ENCODE data around the gene FAAP24. TPM values are rescaled to one million over a fixed set of nuclear protein-coding genes. Genes with fewer than 3 reads are reported as not detected.
A peak's percentile ranks its signal among the peaks of the same experiment; 100 is the strongest.

The FAAP24 gene
- total and polyA plus RNA-seq, 2 of the 13 experiments (the other 11 are each of a cell fraction or from before 2014, with no cell fraction given), result 2.3 to 6.0 TPM

- Histone ChIP-seq H3K4me3 (replicated peaks in 1 of 3; ENCODE audit: insufficient read depth in 1 of 3, low read depth in 2 of 3, low read length in 3 of 3) (no peak overlapping the region; a peak in 1 of 6 replicates), H2AFZ (ENCODE audit: low read length) (no peak overlapping the region), H3K4me2 (ENCODE audit: low read depth, low read length) (no peak overlapping the region), H3K9ac (ENCODE audit: insufficient read depth, low read depth, low read length) (no peak overlapping the region), H3K9me3 (ENCODE audit: low read length) (no peaks in the 10 kb centered on the region), H3K4me1 (ENCODE audit: insufficient read depth, low read length) (peaks cover 19% of the 10 kb centered on the region), H3K27me3 (ENCODE audit: control insufficient read depth in 1 of 2, insufficient read depth in 2 of 2, low read length in 2 of 2) (no peaks in the 10 kb centered on the region; a peak in 1 of 5 replicates), H4K20me1 (ENCODE audit: insufficient read depth, low read length) (no peaks in the 10 kb centered on the region), H3K27ac (ENCODE audit: extremely low read length, insufficient read depth, low read length) (no peak overlapping the region), H3K79me2 (ENCODE audit: insufficient read depth, low read length) (peaks cover 9% of the 10 kb centered on the region), H3K36me3 (replicated peaks in 1 of 2; ENCODE audit: control insufficient read depth in 1 of 2, insufficient read depth in 2 of 2, low read length in 2 of 2) (peaks cover 3 to 4% of the 10 kb centered on the region in 2 experiments; a peak in 3 of 5 replicates)
- DNase-seq (ENCODE audit: low spot score) (no peak), ATAC-seq (no peak), FAIRE-seq (no peak)
- POLR2A ChIA-PET, result no interaction called here
- intact Hi-C loops (cut with micrococcal nuclease; ENCODE audit: unreplicated experiment), result no loop called here
- CTCF ChIA-PET (ENCODE audit: low intra/inter-chr PET ratio, low total read pairs), result no interaction called here
- BruUV-seq (replicated peaks), result no TSS peak
- in situ Hi-C loops (cut with HindIII; ENCODE audit: extremely low pct_ligation_motif_present, low pct_unique_long_range_greater_than_20kb), result no loop called here
- no peak for TF ChIP-seq HHEX (CRISPR knock-in tag; IDR thresholded peaks at IDR 0.05)
- 85% methylated on average over 2 of the region's 10 CpGs for WGBS (ENCODE audit: low lambda C conversion rate)
These were observed 2.5 kb upstream of the FAAP24 start for GRCh38 chr19:32969549-32969948.

GRCh38 chr19:32971012-32971595 lies 938 bp upstream of the FAAP24 start:
- TF ChIP-seq ATRX (CRISPR knock-in tag; IDR thresholded peaks at IDR 0.05; ENCODE audit: borderline replicate concordance) (no peak), FOXO4 (CRISPR knock-in tag; conservative IDR thresholded peaks at IDR 0.05) (0 out of 2 replicates have a peak, but pooled peaks have one; percentile 52)
- Histone ChIP-seq H3K27ac (ENCODE audit: extremely low read length, insufficient read depth, low read length) (no peak overlapping the region), H3K4me1 (ENCODE audit: insufficient read depth, low read length) (peaks cover 19% of the 10 kb centered on the region), H3K9ac (ENCODE audit: insufficient read depth, low read depth, low read length) (peak overlapping the region; percentile 70), H3K9me3 (ENCODE audit: low read length) (no peaks in the 10 kb centered on the region), H3K27me3 (ENCODE audit: control insufficient read depth in 1 of 2, insufficient read depth in 2 of 2, low read length in 2 of 2) (no peaks in the 10 kb centered on the region; a peak in 1 of 5 replicates), H3K4me3 (replicated peaks in 1 of 3; ENCODE audit: insufficient read depth in 1 of 3, low read depth in 2 of 3, low read length in 3 of 3) (peak overlapping the region; percentile 81 to 93 (median 90)), H4K20me1 (ENCODE audit: insufficient read depth, low read length) (no peaks in the 10 kb centered on the region), H2AFZ (ENCODE audit: low read length) (no peak overlapping the region), H3K36me3 (replicated peaks in 1 of 2; ENCODE audit: control insufficient read depth in 1 of 2, insufficient read depth in 2 of 2, low read length in 2 of 2) (peaks cover 2% of the 10 kb centered on the region in 2 experiments; a peak in 3 of 5 replicates), H3K4me2 (ENCODE audit: low read depth, low read length) (peak overlapping the region; percentile 95), H3K79me2 (ENCODE audit: insufficient read depth, low read length) (peaks cover 9% of the 10 kb centered on the region)
- 13% methylated on average over 18 of the region's 21 CpGs for WGBS (ENCODE audit: low lambda C conversion rate)
- in situ Hi-C loops (cut with HindIII; ENCODE audit: extremely low pct_ligation_motif_present, low pct_unique_long_range_greater_than_20kb), result loop anchor here (10.0 kb wide), 1 partner anchor 276 kb away; the partner anchor contains the start of gene NUDT19
- CTCF ChIA-PET (ENCODE audit: low intra/inter-chr PET ratio, low total read pairs), result no interaction called here
- ATAC-seq (peak; percentile 2; the same call in 2 of the 3 replicates), DNase-seq (ENCODE audit: low spot score) (no peak), FAIRE-seq (no peak)
- TSS peak; percentile 65 for BruUV-seq (replicated peaks)
- POLR2A ChIA-PET, result interaction anchor here (1.0 to 1.1 kb wide), 2 partner anchors 66 to 206 kb away, joined by 3 to 4 read pairs; no protein-coding TSS in a partner anchor
- intact Hi-C loops (cut with micrococcal nuclease; ENCODE audit: unreplicated experiment), result loop anchor here (10.0 kb wide), 1 partner anchor 94 kb away; the partner anchor contains the start of gene RHPN2

Data from HepG2 (cell line).